Astrocyte (in vitro differentiated cells and primary cell): ENCODE results near the gene TBRG1.

Source experiments
- CTCF ChIP-seq: IDR thresholded peaks from 2 replicates; pipeline ENCODE4 v1.5.1; 2011; ENCODE audit warnings: low read depth, mild to moderate bottlenecking, inconsistent platforms, low read length, moderate library complexity; ENCODE audit not compliant: insufficient read depth
- EZH2 ChIP-seq: IDR thresholded peaks from 2 replicates; pipeline ENCODE4 v1.6.1; 2012; ENCODE audit warnings: mild to moderate bottlenecking, low read length, inconsistent platforms; ENCODE audit not compliant: insufficient read depth

- no peak for TF ChIP-seq CTCF
- TF ChIP-seq EZH2, result no peak
These were observed 16.9 kb upstream of the TBRG1 start for GRCh38 chr11:124605719-124606118.
